ELR (cell line): ENCODE data around the gene CRTC1.
"Not testable (repeated sequence)": the region's sequence is repeated elsewhere in the genome, so short reads cannot be mapped to it uniquely, and the experiment has no call there.

Experiments
- DNase-seq: peaks from one replicate; pipeline ENCODE4 v3.0.0-alpha.2; 2015; ENCODE audit warnings: low read depth

The CRTC1 gene

GRCh38 chr19:18730885-18731513 lies 47.5 kb downstream of the CRTC1 start:
- no peak for DNase-seq

- no peak for DNase-seq
These were observed 48.1 kb downstream of the CRTC1 start for GRCh38 chr19:18731562-18732008.

GRCh38 chr19:18733196-18733647 lies 49.7 kb downstream of the CRTC1 start:
- DNase-seq: no peak

GRCh38 chr19:18733762-18734332 lies 50.4 kb downstream of the CRTC1 start:
- not testable (repeated sequence) for DNase-seq

GRCh38 chr19:18735324-18735723 lies 51.8 kb downstream of the CRTC1 start:
- DNase-seq: no peak

- no peak for DNase-seq
These were observed 52.3 kb downstream of the CRTC1 start for GRCh38 chr19:18735752-18736151.

- DNase-seq: no peak
These were observed 53.2 kb downstream of the CRTC1 start for GRCh38 chr19:18736415-18737336.

- DNase-seq: peak; percentile 10
These were observed 54.0 kb downstream of the CRTC1 start for GRCh38 chr19:18737337-18737953.

GRCh38 chr19:18737954-18738351 lies 54.5 kb downstream of the CRTC1 start:
- no peak for DNase-seq

- DNase-seq: no peak
These were observed 55.6 kb downstream of the CRTC1 start for GRCh38 chr19:18738961-18739690.

- DNase-seq: no peak
These were observed 57.9 kb downstream of the CRTC1 start for GRCh38 chr19:18741124-18742121.

- DNase-seq: no peak
These were observed 58.8 kb downstream of the CRTC1 start for GRCh38 chr19:18742324-18742723.

GRCh38 chr19:18742838-18743783 lies 59.6 kb downstream of the CRTC1 start:
- no peak for DNase-seq

GRCh38 chr19:18743784-18744418 lies 60.4 kb downstream of the CRTC1 start:
- DNase-seq: no peak

- DNase-seq: no peak
These were observed 61.7 kb downstream of the CRTC1 start for GRCh38 chr19:18745012-18745735.

- DNase-seq: no peak
These were observed 62.5 kb downstream of the CRTC1 start for GRCh38 chr19:18745931-18746330.

GRCh38 chr19:18746401-18747325 lies 63.2 kb downstream of the CRTC1 start:
- DNase-seq: no peak
